ENCODE measurements around the gene SAMD11.
"Not testable (repeated sequence)": the region's sequence is repeated elsewhere in the genome, so short reads cannot be mapped to it uniquely, and the experiment has no call there.

GRCh38 chr1:889774-890173 is 33.9 kb upstream of the SAMD11 start:
- not testable (repeated sequence) for TF ChIP-seq POLR2A, POLR2AphosphoS5 (IDR thresholded peaks at IDR 0.05; ENCODE audit: low read depth, low read length)
